ENCODE data around the gene TBC1D8.

The TBC1D8 gene

GRCh38 chr2:101162561-101163330 lies 11.6 kb upstream of the TBC1D8 start:
- DNase-seq (ENCODE audit: low spot score): no peak

GRCh38 chr2:101161658-101162057 lies 10.5 kb upstream of the TBC1D8 start:
- DNase-seq (ENCODE audit: low spot score): no peak

- no peak for DNase-seq (ENCODE audit: low spot score)
Observed at GRCh38 chr2:101160454-101160853, 9.3 kb upstream of the TBC1D8 start.

GRCh38 chr2:101159526-101159925 lies 8.3 kb upstream of the TBC1D8 start:
- DNase-seq (ENCODE audit: low spot score): no peak

GRCh38 chr2:101157272-101157671 lies 6.1 kb upstream of the TBC1D8 start:
- DNase-seq (ENCODE audit: low spot score): no peak

- DNase-seq (ENCODE audit: low spot score): no peak
Observed at GRCh38 chr2:101153787-101154186, 2.6 kb upstream of the TBC1D8 start.

GRCh38 chr2:101153077-101153707 lies 2.0 kb upstream of the TBC1D8 start:
- no peak for DNase-seq (ENCODE audit: low spot score)

GRCh38 chr2:101152272-101153076 lies 1.3 kb upstream of the TBC1D8 start:
- DNase-seq (ENCODE audit: low spot score): peak; percentile 18

GRCh38 chr2:101151859-101152271 lies 683 bp upstream of the TBC1D8 start:
- no peak for DNase-seq (ENCODE audit: low spot score)

GRCh38 chr2:101150306-101151145 lies 656 bp downstream of the TBC1D8 start:
- DNase-seq (ENCODE audit: low spot score): no peak

- DNase-seq (ENCODE audit: low spot score): no peak
Observed at GRCh38 chr2:101149241-101150192, 1.7 kb downstream of the TBC1D8 start.

GRCh38 chr2:101148777-101149176 lies 2.4 kb downstream of the TBC1D8 start:
- DNase-seq (ENCODE audit: low spot score): no peak

- DNase-seq (ENCODE audit: low spot score): no peak
Observed at GRCh38 chr2:101147971-101148370, 3.2 kb downstream of the TBC1D8 start.

- no peak for DNase-seq (ENCODE audit: low spot score)
Observed at GRCh38 chr2:101147062-101147461, 4.1 kb downstream of the TBC1D8 start.

- no peak for DNase-seq (ENCODE audit: low spot score)
Observed at GRCh38 chr2:101146535-101146934, 4.6 kb downstream of the TBC1D8 start.

GRCh38 chr2:101145406-101145805 lies 5.8 kb downstream of the TBC1D8 start:
- DNase-seq (ENCODE audit: low spot score): no peak

GRCh38 chr2:101142163-101142562 lies 9.0 kb downstream of the TBC1D8 start:
- no peak for DNase-seq (ENCODE audit: low spot score)

GRCh38 chr2:101140978-101141655 lies 10.1 kb downstream of the TBC1D8 start:
- DNase-seq (ENCODE audit: low spot score): no peak

GRCh38 chr2:101140237-101140636 lies 10.9 kb downstream of the TBC1D8 start:
- DNase-seq (ENCODE audit: low spot score): no peak

- DNase-seq (ENCODE audit: low spot score): no peak
Observed at GRCh38 chr2:101139495-101139894, 11.7 kb downstream of the TBC1D8 start.
